GM12864 (cell line): ENCODE measurements around the gene BBOX1.
"Not testable (repeated sequence)": the region's sequence is repeated elsewhere in the genome, so short reads cannot be mapped to it uniquely, and the experiment has no call there.

Source experiments
- DNase-seq: peaks from one replicate; pipeline ENCODE4 v3.0.0-alpha.2; 2011; ENCODE audit warnings: low read depth
- H3K4me3 ChIP-seq: 2 replicates; pipeline ENCODE4 v1.5.1; 2011; ENCODE audit warnings: mild to moderate bottlenecking, low read depth, low read length, control low read depth
- CTCF ChIP-seq: IDR thresholded peaks from 2 replicates; pipeline ENCODE4 v1.5.1; 2011; ENCODE audit warnings: low read depth, mild to moderate bottlenecking, moderate library complexity, low read length, control low read depth, inconsistent platforms; ENCODE audit errors: missing control alignments

BBOX1 gene

GRCh38 chr11:27083782-27084181 is 43.2 kb downstream of the BBOX1 start:
- H3K4me3 ChIP-seq: no peak overlapping the region
- no peak for TF ChIP-seq CTCF
- DNase-seq: no peak

- no peak for TF ChIP-seq CTCF
- DNase-seq: no peak
Observed at GRCh38 chr11:27084518-27084917, 43.9 kb downstream of the BBOX1 start.

GRCh38 chr11:27085111-27085510 is 44.5 kb downstream of the BBOX1 start:
- no peak for DNase-seq
- no peak for TF ChIP-seq CTCF
- no peak overlapping the region for H3K4me3 ChIP-seq

More at GRCh38 chr11:27084518-27084917, 43.9 kb downstream of the BBOX1 start:
- H3K4me3 ChIP-seq: no peak overlapping the region

- DNase-seq: no peak
- TF ChIP-seq CTCF: no peak
- no peak overlapping the region for H3K4me3 ChIP-seq
Observed at GRCh38 chr11:27085605-27086004, 45.0 kb downstream of the BBOX1 start.

- no peak overlapping the region for H3K4me3 ChIP-seq
- DNase-seq: no peak
Observed at GRCh38 chr11:27087432-27087831, 46.8 kb downstream of the BBOX1 start.

GRCh38 chr11:27088353-27088752 is 47.7 kb downstream of the BBOX1 start:
- no peak overlapping the region for H3K4me3 ChIP-seq
- no peak for DNase-seq
- no peak for TF ChIP-seq CTCF

More at GRCh38 chr11:27087432-27087831, 46.8 kb downstream of the BBOX1 start:
- no peak for TF ChIP-seq CTCF

- no peak for TF ChIP-seq CTCF
- H3K4me3 ChIP-seq: no peak overlapping the region
- DNase-seq: no peak
Observed at GRCh38 chr11:27089746-27090145, 49.1 kb downstream of the BBOX1 start.

GRCh38 chr11:27090357-27090948 is 49.8 kb downstream of the BBOX1 start:
- not testable (repeated sequence) for DNase-seq, H3K4me3 ChIP-seq
